ENCODE data around the gene CASP14. TPM values are rescaled to one million over a fixed set of nuclear protein-coding genes. Genes with fewer than 3 reads are reported as not detected.

Gene CASP14
- total and polyA plus RNA-seq, 2 of the 13 experiments (the other 11 are each of a cell fraction or from before 2014, with no cell fraction given), result not detected

GRCh38 chr19:15107061-15108010 is 58.1 kb downstream of the CASP14 start, which contains the start of gene SYDE1 (continued):
- no peak for TF ChIP-seq SNAPC4 (CRISPR knock-in tag; IDR thresholded peaks at IDR 0.05)
- no peak for TF ChIP-seq ZNF484 (CRISPR knock-in tag; IDR thresholded peaks at IDR 0.05; ENCODE audit: borderline replicate concordance, low read depth)
- TF ChIP-seq SMAD1 (CRISPR knock-in tag; IDR thresholded peaks at IDR 0.05; ENCODE audit: borderline replicate concordance, low read depth), result no peak
- TF ChIP-seq NFKBIZ (CRISPR knock-in tag; IDR thresholded peaks at IDR 0.05), result no peak
- TF ChIP-seq POLR2A (IDR thresholded peaks at IDR 0.05; ENCODE audit: insufficient read depth in 1 of 2, low read depth in 2 of 2, low read length in 2 of 2), result peak; percentile 21 to 60; a peak in 1 of 4 replicates
- 0 out of 2 replicates have a peak, but pooled peaks have one; percentile 20 for TF ChIP-seq ZNF788 (CRISPR knock-in tag; IDR thresholded peaks at IDR 0.05; ENCODE audit: borderline replicate concordance)
- no peak for TF ChIP-seq MLLT10 (CRISPR knock-in tag; IDR thresholded peaks at IDR 0.05)
- TF ChIP-seq MED13 (CRISPR knock-in tag; IDR thresholded peaks at IDR 0.05), result no peak
- TF ChIP-seq ZFY (CRISPR knock-in tag; IDR thresholded peaks at IDR 0.05), result peak; percentile 61; the same call in 1 of the 2 replicates
- TF ChIP-seq TFDP1 (CRISPR knock-in tag; IDR thresholded peaks at IDR 0.05; ENCODE audit: borderline replicate concordance), result 0 out of 2 replicates have a peak, but pooled peaks have one; percentile 45
- peak; percentile 85 for TF ChIP-seq ZNF143 (CRISPR knock-in tag; IDR thresholded peaks at IDR 0.05)
- peak; percentile 59 for TF ChIP-seq ZBTB14 (CRISPR knock-in tag; IDR thresholded peaks at IDR 0.05)
- 0 out of 2 replicates have a peak, but pooled peaks have one; percentile 14 for TF ChIP-seq MXD1 (CRISPR knock-in tag; IDR thresholded peaks at IDR 0.05)
- no peak for TF ChIP-seq SOX6 (IDR thresholded peaks at IDR 0.05)
- TF ChIP-seq SOX6 (CRISPR knock-in tag; IDR thresholded peaks at IDR 0.05), result no peak
- no peak for TF ChIP-seq ZNF230 (CRISPR knock-in tag; IDR thresholded peaks at IDR 0.05)
- no peak for TF ChIP-seq ZNF292 (CRISPR knock-in tag; IDR thresholded peaks at IDR 0.05; ENCODE audit: borderline replicate concordance, low read depth)
- TF ChIP-seq CENPX (CRISPR knock-in tag; IDR thresholded peaks at IDR 0.05), result no peak
- TF ChIP-seq ZNF556 (CRISPR knock-in tag; IDR thresholded peaks at IDR 0.05; ENCODE audit: borderline replicate concordance), result no peak
- TF ChIP-seq ZNF362 (CRISPR knock-in tag; IDR thresholded peaks at IDR 0.05; ENCODE audit: borderline replicate concordance), result peak; percentile 97
